ENCODE measurements around the gene SPC25.

The SPC25 gene

DNA sequence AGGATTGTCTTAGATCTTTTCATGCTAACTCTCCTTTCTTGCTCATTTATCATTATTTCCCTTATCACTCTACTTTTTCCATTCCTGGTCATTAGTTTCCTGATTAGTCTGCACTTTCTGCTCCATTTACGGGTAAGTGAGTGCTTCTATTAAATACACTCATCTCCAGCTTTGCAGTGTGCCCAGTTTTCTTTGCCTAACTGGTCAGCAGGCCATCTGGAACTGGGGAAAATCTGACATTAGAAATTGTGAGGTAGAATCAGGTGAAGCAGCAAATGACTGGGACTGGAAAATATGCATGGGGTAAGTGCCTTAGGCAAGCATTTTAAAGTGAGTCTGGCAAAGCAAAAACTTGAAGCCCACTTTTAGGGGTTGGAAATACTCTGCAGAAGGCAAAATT lies 40.0 kb upstream of the SPC25 start:
- TF ChIP-seq, protein P1, sequence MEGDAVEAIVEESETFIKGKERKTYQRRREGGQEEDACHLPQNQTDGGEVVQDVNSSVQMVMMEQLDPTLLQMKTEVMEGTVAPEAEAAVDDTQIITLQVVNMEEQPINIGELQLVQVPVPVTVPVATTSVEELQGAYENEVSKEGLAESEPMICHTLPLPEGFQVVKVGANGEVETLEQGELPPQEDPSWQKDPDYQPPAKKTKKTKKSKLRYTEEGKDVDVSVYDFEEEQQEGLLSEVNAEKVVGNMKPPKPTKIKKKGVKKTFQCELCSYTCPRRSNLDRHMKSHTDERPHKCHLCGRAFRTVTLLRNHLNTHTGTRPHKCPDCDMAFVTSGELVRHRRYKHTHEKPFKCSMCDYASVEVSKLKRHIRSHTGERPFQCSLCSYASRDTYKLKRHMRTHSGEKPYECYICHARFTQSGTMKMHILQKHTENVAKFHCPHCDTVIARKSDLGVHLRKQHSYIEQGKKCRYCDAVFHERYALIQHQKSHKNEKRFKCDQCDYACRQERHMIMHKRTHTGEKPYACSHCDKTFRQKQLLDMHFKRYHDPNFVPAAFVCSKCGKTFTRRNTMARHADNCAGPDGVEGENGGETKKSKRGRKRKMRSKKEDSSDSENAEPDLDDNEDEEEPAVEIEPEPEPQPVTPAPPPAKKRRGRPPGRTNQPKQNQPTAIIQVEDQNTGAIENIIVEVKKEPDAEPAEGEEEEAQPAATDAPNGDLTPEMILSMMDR (IDR thresholded peaks at IDR 0.05; ENCODE audit: low read depth, low read length): no peak
- no peak for DNase-seq (ENCODE audit: low read depth, low spot score)
- H3K4me3 ChIP-seq (ENCODE audit: low read depth, low read length): no peak overlapping the region
- in situ Hi-C loops (cut with HindIII; ENCODE audit: low sequenced_read_pairs): no loop called here

DNA sequence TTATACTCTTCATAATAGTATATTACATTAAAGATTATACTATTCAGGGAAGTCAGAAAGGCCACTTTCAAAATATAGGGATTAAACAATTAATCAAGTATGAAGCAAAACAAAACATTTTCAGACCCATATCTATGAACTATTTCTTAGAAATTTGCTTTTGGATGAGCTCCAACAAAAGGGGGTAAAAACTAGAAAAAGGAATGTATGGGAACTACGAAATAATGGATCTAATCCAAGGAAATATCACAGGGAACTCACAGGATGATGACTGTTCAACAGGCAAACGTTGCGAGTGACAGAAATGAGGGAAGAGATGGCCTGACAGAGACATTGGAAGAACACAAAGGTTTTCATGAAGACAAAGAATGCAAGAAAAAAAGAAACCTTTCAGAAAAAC lies 38.8 kb upstream of the SPC25 start:
- no peak for DNase-seq (ENCODE audit: low read depth, low spot score)
- no peak overlapping the region for H3K4me3 ChIP-seq (ENCODE audit: low read depth, low read length)
- in situ Hi-C loops (cut with HindIII; ENCODE audit: low sequenced_read_pairs): no loop called here
- TF ChIP-seq, protein P1 (IDR thresholded peaks at IDR 0.05; ENCODE audit: low read depth, low read length): no peak

DNA sequence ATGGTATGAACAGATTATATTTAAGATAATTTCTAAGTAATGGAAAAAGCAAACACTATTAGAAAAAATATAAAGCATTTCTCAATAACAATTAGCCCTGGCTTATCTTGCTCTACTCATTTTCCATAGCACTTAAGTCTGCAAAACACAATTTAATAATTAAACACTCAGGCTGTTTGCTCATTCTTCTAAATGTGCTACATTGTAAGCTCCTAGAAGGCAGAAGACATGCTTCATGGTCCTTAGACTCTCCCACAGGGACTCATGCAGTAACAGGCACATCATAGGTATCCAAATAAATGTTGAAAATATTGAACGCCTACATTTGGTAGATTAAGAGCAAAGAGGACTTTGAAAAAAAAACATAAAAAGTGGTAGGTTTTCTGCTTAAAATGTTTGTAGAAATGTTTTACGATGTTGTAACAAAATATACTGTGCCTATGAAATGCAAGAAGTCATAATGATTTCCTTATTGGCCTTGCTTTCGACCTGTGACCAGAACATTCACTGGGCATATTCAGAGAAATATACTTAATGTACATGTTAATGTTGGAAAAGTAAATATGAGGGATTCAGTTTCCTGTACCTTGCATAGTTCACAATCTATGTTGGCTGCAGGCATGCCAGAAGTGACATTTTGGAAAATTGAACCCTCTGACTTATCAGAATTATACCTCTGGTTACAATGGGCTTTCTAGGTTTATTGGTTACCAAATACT lies 38.0 kb upstream of the SPC25 start:
- in situ Hi-C loops (cut with HindIII; ENCODE audit: low sequenced_read_pairs): no loop called here
- DNase-seq (ENCODE audit: low read depth, low spot score): no peak
- no peak overlapping the region for H3K4me3 ChIP-seq (ENCODE audit: low read depth, low read length)
- TF ChIP-seq, protein P1 (IDR thresholded peaks at IDR 0.05; ENCODE audit: low read depth, low read length): no peak

DNA sequence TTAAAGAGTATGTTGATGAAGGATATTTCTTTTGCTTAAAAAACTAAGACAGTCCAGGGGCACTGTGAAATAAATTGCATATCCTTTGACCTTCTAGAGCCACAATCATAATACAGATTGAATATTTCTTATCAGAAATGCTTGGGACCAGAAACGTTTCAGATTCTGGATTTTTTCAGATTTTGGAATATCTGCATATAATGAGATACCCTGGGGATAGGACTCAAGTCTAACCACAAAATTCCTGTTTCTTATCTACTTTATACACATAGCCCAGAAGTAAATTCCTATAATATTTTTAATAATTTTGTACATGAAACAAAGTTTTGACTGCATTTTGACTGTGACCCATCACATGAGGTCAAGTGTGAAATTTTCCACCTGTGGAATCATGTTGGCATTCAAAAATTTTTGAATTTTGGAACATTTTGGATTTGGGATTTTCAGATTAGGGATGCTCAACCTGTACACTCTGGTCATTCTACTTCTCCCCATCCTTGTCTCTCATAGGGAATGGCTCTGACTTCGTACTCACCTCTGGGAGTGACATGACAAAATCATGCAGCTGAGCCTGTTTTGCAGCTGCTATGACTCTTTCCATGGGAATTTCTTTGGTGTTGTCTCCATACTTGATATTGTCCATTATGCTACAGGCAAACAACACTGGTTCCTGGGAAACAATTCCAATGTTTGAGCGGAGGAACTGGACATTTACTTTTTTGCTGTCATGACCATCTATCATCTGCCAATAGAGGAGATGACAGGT lies 36.6 kb upstream of the SPC25 start:
- no peak overlapping the region for H3K4me3 ChIP-seq (ENCODE audit: low read depth, low read length)
- in situ Hi-C loops (cut with HindIII; ENCODE audit: low sequenced_read_pairs): no loop called here
- TF ChIP-seq, protein P1 (IDR thresholded peaks at IDR 0.05; ENCODE audit: low read depth, low read length): no peak
- DNase-seq (ENCODE audit: low read depth, low spot score): no peak

DNA sequence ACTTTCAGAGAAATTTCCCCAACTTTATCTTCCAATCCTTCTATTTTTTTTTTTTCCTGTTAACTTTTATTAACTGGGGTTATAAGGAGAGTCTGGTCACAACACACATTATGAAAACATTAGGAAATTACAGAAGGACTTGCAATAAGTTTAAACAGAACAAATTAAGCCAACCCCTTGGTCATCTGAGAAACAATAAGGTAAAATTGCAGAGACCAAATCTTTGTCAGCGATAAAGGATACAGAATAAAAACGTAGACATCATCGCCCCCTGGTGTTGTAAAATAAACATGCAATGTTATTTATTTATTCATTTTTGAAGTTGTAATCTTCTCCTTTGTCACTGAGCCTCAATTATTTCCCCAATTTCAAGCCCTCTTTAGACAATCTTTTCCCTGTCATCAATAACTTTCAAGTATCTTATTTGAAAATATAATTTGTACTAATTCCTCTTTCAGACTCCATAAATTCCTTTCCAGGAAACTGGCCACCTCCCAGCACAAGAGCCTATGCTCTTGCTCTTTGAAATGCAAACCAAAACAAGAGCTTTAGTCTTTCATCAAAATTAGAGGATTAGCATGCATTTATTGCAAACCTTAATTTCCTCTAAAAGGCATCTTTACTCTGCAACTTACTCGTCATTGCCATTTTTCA lies 30.4 kb upstream of the SPC25 start:
- TF ChIP-seq, protein P1 (IDR thresholded peaks at IDR 0.05; ENCODE audit: low read depth, low read length): peak; percentile 45
- DNase-seq (ENCODE audit: low read depth, low spot score): peak; percentile 36
- in situ Hi-C loops (cut with HindIII; ENCODE audit: low sequenced_read_pairs): no loop called here
- no peak overlapping the region for H3K4me3 ChIP-seq (ENCODE audit: low read depth, low read length)

DNA sequence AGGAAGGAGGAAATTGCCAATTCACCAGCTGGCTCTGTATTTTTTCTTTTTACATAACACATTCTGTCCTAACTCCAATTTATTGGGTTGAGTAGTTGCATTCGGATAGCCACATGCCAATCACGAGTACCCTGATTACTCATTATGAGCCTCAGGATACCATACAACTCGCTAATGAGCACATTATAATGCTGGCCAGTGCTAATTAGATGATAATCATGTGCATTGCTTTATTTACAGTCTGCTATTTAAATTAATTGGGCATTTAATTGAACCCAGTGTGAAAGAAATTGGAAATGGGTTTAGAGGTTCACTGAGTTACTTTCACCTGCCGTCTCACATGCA lies 26.1 kb upstream of the SPC25 start:
- TF ChIP-seq, protein P1 (IDR thresholded peaks at IDR 0.05; ENCODE audit: low read depth, low read length): no peak
- in situ Hi-C loops (cut with HindIII; ENCODE audit: low sequenced_read_pairs): no loop called here
- H3K4me3 ChIP-seq (ENCODE audit: low read depth, low read length): no peak overlapping the region
- no peak for DNase-seq (ENCODE audit: low read depth, low spot score)

Data from astrocyte of the spinal cord (primary cell).